GM19239 (cell line): ENCODE measurements around the gene TUFT1.
"Not testable (repeated sequence)": the region's sequence is repeated elsewhere in the genome, so short reads cannot be mapped to it uniquely, and the experiment has no call there.

Experiments used
- DNase-seq: peaks from one replicate; pipeline ENCODE4 v3.0.0; 2011; ENCODE audit warnings: low spot score; ENCODE audit not compliant: insufficient read length
- FAIRE-seq: peaks from 2 replicates; lab custom pipeline; 2011; peaks lifted over from hg19 to GRCh38; lab: Jason Lieb, UNC

TUFT1 gene

DNA sequence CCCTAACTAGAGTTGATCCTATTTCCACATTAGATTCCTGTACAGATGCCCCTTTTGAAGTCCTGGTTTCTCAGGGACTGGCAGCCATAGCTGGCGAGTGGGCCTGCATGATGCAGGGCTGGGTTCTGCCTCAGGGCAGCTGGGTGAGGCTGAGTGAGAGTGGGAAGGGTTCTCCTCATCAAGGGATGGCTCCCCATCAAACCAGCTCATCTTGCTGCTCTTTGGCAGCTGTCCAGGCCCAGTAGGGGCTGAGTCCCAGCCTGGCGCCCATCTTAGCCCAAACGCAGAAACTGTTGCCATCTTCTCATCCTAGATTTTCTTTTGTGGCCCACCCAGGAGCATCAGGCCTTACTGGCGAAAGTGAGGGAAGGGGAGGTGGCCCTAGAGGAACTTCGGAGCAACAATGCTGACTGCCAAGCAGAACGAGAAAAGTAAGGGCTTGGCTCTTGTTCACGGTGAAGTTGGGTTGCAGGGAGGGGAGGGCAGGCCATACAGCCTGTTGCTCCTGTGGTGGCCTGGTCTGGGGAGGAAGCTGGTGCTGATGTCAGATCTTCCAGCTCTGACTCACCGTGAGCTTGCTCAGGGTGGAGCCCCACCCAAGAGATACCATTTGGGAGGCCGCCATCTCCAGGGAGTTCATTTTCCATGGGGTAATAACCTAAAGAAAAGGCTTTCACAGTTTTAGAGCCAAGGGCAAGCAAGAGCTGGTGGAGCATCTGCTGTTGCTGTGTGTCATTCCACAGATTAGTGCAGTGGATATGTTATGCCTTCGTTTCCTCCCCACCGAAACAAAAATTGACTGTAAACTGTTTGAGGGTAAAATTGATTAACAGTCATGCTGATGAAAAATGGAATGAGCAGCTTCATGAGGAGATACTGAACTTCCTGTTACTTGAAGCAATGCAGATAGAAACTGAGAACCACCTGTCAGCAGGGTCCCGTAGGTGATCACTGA, 34.7 kb downstream of the TUFT1 start:
- FAIRE-seq (no peak), DNase-seq (no peak)

- no peak for FAIRE-seq
Observed at GRCh38 chr1:151577173-151577572, 37.1 kb downstream of the TUFT1 start.

DNA sequence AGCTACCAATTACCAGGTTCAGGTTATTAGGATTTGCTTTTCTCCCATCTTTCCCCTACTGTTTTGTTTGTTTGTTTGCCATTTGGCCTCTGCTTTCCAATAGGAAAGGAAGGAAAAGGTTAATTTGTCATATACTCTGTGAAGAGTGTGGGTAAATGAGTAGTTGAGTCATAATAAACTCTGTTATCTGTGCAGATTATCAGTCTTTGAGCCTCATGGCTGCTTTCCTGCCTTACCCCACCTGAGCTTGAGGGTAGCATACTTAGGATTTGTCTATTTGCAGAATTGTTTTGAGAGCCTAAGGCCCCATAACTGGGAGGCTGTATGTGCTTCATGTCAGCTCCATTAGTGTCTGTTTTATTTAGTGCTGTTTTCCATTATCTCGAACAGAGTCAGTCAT, 38.8 kb downstream of the TUFT1 start:
- DNase-seq, result no peak
- FAIRE-seq, result no peak

More at GRCh38 chr1:151577173-151577572, 37.1 kb downstream of the TUFT1 start:
- no peak for DNase-seq

DNA sequence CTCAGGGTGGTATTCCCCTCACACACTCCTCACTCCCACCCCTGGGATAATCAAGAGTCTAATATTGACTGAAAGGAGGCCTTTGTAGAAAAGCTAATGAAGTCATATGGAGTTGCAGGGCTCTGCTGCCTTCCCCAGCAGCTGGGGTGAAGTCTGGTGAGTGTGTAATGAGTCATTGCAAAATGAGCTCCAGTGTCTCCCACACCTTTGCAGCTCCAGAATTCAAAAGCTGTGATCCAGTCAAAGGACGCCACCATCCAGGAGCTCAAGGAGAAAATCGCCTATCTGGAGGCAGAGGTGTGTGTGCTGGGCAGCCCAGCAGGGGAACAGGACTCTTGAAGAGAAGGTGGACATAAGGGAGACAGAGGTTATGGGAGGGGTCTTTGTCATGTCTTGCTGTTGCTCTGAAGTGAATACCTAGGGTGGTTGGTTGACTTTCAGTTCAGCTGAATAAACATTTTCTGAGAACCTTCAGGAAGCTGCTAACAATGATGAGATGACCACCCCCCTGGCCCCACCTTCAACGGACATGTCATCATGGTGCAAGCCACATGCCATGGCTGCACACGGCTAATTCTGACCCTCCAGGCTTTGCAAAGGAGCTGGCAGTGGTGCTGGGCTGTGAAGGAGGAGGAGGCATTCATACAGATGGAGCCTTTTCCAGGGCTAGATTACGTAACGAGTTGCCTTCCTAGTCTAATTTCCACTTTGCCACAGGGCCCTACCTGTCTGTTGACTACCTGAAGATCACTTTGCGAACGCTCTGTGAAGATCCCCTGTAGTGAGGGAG, 39.5 kb downstream of the TUFT1 start:
- DNase-seq, result no peak
- FAIRE-seq, result no peak

GRCh38 chr1:151581451-151581850, 41.3 kb downstream of the TUFT1 start:
- no peak for DNase-seq
- FAIRE-seq, result no peak

GRCh38 chr1:151581921-151582320, 41.8 kb downstream of the TUFT1 start:
- DNase-seq (no peak), FAIRE-seq (no peak)

GRCh38 chr1:151583796-151584195, 43.7 kb downstream of the TUFT1 start:
- FAIRE-seq, result no peak

DNA sequence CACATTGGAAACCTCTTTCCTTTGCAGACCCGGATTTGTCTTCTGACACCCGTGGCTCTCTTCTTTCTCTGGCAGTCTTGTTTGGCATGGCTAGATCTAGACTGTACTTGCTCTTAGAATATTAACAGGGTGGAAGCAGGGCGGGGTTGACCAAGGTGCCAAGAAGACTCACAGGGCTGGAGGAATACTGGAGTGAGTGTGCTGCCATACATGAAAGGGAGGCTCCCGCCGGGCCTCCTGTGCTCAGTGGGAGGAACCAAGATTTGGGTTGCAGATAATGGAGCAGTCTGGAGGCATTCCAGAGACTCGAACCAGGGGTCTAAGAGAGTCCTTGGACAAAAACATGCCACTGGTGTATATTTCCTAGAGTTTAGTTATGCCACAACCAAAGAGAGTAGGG, 44.2 kb downstream of the TUFT1 start:
- no peak for FAIRE-seq

More at GRCh38 chr1:151583796-151584195, 43.7 kb downstream of the TUFT1 start:
- no peak for DNase-seq

DNA sequence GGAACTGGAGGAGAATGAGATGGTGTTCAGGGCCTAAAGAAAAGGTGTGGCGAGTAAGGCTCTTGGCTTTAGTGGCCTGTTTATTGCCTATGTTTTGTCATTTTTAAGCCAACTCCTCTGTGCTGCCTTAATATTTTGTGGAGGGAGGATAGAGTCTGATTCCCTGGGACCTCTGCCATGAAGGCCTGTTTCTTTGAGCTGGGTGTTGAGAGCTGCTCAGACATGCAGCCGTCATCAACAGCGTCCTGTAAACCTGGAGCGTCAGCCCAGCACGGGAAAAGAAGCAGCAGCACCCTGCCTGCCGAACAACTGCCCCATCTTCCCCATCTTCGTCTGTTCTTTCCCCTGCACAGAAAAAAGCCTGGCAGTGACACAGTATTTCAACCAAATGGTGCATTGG, 44.7 kb downstream of the TUFT1 start:
- DNase-seq (no peak), FAIRE-seq (no peak)

More for the DNA sequence above, 44.2 kb downstream of the TUFT1 start:
- no peak for DNase-seq

- FAIRE-seq (no peak), DNase-seq (no peak)
Observed at GRCh38 chr1:151585622-151586021, 45.5 kb downstream of the TUFT1 start.

GRCh38 chr1:151590961-151591360, 50.9 kb downstream of the TUFT1 start:
- FAIRE-seq (no peak), DNase-seq (no peak)

DNA sequence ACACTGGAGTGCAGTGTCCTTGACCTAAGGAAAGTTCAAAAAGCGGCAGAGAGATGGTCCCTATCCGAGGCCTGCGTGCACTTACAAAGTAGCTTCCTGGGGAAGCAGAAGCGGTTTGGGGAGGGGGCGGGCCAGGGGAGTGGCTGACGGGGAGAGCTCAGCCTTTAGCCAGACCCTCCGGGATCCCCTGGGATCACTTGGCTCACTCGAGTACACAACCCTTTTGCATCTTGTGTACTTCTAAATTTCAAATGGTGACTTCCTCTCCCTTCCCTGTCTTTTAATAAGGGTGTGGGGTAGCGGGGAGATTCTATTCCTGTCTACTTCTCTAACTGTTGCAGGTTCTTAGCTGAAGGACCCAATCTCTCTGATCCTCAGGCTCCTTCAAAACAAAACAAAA, 53.6 kb downstream of the TUFT1 start:
- FAIRE-seq (no peak), DNase-seq (no peak)

DNA sequence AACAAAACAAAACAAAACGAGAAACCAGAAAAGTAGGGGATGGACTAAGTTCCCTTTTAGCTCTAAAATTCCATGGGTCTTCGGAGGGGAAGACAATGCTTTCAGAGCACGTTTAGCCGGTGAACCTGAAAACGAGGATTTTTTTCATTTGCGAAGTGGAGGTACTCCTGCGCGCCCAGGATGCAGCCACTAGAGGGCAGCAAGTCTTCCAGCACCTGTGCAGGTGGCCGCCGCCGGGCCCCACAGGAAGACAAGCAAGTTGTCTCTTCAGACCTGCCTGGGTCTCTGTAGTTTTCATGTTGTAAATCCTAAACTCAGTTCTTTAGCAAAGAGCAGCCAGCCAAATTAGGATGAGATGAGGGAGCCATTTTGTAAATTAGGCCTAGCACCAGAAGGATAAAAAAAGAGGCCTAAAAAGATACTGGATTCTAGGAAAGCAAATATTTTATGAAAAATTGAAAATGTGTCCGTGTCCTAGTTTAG, 54.1 kb downstream of the TUFT1 start:
- FAIRE-seq (peak; percentile 89), DNase-seq (peak; percentile 80)

- FAIRE-seq, result no peak
- DNase-seq, result no peak
Observed at GRCh38 chr1:151596166-151596953, 56.3 kb downstream of the TUFT1 start.

GRCh38 chr1:151602550-151602949, 62.4 kb downstream of the TUFT1 start:
- FAIRE-seq, DNase-seq: not testable (repeated sequence)

DNA sequence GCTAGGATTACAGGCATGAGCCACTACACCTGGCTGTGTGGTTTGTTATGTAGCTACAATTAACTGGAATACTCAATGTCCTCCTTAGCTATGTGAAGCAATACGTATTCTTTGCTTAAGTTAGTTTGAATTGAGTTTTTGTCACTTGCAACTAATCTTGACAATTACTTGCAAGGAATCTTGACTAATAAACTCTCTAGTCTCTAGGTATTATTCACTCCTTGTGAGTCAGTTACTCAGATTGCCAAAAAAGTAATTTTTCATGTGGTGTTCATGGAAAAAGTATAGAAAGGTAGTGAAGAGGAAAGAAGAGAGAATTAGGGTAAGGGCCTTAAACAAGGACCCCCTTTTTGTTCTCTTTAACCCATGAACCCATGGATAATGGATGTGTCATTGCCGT, 64.2 kb downstream of the TUFT1 start:
- DNase-seq, result no peak
- FAIRE-seq, result no peak

DNA sequence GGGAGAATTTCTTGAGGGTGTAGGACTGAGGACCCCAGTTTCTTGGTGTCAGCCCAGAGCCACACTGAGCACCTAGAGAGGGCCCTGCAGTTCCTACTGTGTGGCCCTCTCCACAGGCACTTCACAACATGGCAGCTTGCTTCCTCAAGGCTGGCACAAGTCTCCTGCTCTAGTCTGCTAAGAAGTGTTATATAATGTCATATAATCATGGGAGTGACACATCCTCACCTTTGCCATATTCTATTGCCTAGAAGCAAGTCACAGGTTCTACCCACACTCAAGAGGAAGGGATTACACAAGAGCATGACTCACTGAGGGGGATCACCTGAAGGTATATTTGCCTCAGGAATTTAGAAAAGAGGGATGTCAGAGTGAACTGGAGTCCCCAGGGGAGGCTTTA, 66.3 kb downstream of the TUFT1 start:
- FAIRE-seq, result no peak
- DNase-seq, result no peak

DNA sequence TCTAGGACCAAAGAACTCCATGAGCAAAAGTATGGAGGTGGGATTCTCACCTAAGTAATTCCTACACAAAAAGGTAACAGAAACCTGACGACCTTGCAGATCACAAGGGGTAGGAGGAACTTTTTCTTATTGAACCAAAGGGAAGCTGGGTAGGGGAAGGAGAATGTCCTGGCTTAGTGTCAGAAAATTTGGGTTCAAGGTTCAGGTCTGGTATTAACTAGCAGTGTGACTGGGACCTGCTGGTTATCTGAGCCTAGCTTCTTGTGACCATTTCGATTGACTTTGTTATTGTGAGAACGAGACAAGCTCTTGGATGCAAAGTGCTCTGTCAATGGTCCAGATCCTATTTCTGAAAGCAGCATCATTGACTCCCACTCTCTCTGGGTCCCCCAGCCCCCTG, 66.7 kb downstream of the TUFT1 start:
- no peak for FAIRE-seq

GRCh38 chr1:151610142-151610541, 70.0 kb downstream of the TUFT1 start:
- no peak for FAIRE-seq
- no peak for DNase-seq

More for the DNA sequence above, 66.7 kb downstream of the TUFT1 start:
- DNase-seq, result no peak

DNA sequence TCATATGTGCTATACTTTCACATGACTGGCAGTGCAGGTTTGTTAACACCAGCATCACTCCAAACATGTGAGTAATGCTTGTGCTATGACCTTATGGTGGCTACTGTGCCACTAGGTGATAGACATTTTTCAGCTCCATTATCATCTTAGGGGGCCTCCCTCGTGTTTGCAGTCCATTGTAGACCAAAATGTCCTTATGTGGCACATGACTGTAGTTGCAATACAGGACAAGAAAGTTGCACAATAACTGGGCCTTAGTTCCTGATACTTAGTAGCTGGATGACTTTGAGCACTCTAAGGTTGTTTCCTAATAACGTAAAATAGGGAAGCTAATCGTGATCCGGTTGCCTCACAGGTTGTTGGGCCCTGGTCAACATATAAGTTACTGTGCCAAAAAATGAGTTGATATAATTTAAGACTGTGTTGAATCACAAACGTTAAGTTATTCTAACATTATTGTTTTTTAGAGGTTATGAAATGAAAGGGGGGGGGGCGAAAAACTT, 71.2 kb downstream of the TUFT1 start:
- no peak for FAIRE-seq
- no peak for DNase-seq
